ENCODE data around the gene RNF212B. TPM values are rescaled to one million over a fixed set of nuclear protein-coding genes. Genes with fewer than 3 reads are reported as not detected.

The RNF212B gene
- total and polyA plus RNA-seq, 4 donors = 0.06 to 0.51 (median 0.17) TPM; not detected in 1

DNA sequence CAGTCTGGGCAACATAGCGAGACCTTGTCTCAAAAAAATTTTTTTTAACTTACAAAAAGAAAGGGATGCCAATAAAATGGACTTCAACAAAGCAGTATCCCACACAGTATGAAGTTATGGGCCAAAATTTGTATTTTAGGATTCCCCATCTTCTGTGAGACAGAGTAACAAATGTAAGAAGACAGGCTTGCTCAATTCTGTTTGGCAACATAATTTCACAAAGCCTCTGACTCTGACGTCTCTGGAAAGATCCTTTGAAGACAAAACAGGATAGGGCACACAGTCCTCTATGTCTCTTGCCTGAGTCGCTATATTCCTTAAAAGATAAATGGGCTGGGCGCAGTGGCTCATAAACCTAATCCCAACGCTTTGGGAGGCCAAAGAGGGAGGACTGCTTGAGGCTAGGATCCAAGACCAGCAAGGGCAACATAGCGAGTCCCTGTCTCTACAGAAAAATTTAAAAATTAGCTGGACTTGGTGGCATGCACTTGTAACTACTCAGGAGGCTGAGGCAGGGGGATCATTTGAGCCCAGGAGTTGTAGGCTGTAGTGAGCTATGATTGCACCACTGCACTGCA lies 49.3 kb downstream of the RNF212B start:
- Histone ChIP-seq H3K36me3 (ENCODE audit: control insufficient read depth in 4 of 4, insufficient read depth in 3 of 4, low read depth in 1 of 4, low read length in 3 of 4) (no peaks in the 10 kb centered on the region), H3K27me3 (ENCODE audit: control insufficient read depth in 4 of 4, insufficient read depth in 4 of 4, low read length in 3 of 4) (no peaks in the 10 kb centered on the region), H3K4me3 (ENCODE audit: low read depth in 1 of 3, low read length in 3 of 3) (peak overlapping the region; percentile 68 to 92 (median 74)), H3K27ac (ENCODE audit: low read depth in 1 of 2, low read length in 2 of 2) (peak overlapping the region; percentile 93 to 98), H3K4me1 (ENCODE audit: control insufficient read depth in 4 of 4, insufficient read depth in 4 of 4, low read length in 3 of 4) (peaks cover 5 to 17% (median 16%) of the 10 kb centered on the region in 4 donors), H3K9ac (ENCODE audit: low read depth in 1 of 2, low read length in 2 of 2) (peak overlapping the region; percentile 94 to 97), H3K9me3 (ENCODE audit: control insufficient read depth in 4 of 4, low read length in 3 of 4) (no peaks in the 10 kb centered on the region)
- DNase-seq (ENCODE audit: low spot score) = no peak
- TF ChIP-seq JUND (IDR thresholded peaks at IDR 0.05) = no peak
- TF ChIP-seq YY1 (IDR thresholded peaks at IDR 0.05) = no peak
- no peak for TF ChIP-seq GABPA (IDR thresholded peaks at IDR 0.05 in 1 of 2, conservative IDR thresholded peaks at IDR 0.05 in 1 of 2)
- TF ChIP-seq, protein P1, sequence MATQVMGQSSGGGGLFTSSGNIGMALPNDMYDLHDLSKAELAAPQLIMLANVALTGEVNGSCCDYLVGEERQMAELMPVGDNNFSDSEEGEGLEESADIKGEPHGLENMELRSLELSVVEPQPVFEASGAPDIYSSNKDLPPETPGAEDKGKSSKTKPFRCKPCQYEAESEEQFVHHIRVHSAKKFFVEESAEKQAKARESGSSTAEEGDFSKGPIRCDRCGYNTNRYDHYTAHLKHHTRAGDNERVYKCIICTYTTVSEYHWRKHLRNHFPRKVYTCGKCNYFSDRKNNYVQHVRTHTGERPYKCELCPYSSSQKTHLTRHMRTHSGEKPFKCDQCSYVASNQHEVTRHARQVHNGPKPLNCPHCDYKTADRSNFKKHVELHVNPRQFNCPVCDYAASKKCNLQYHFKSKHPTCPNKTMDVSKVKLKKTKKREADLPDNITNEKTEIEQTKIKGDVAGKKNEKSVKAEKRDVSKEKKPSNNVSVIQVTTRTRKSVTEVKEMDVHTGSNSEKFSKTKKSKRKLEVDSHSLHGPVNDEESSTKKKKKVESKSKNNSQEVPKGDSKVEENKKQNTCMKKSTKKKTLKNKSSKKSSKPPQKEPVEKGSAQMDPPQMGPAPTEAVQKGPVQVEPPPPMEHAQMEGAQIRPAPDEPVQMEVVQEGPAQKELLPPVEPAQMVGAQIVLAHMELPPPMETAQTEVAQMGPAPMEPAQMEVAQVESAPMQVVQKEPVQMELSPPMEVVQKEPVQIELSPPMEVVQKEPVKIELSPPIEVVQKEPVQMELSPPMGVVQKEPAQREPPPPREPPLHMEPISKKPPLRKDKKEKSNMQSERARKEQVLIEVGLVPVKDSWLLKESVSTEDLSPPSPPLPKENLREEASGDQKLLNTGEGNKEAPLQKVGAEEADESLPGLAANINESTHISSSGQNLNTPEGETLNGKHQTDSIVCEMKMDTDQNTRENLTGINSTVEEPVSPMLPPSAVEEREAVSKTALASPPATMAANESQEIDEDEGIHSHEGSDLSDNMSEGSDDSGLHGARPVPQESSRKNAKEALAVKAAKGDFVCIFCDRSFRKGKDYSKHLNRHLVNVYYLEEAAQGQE (IDR thresholded peaks at IDR 0.05) = no peak
- TF ChIP-seq HNF4A (conservative IDR thresholded peaks at IDR 0.05) = no peak
- no peak for TF ChIP-seq EGR1 (IDR thresholded peaks at IDR 0.05; ENCODE audit: low read depth in 2 of 2)
- TF ChIP-seq FOXA2 (IDR thresholded peaks at IDR 0.05) = no peak
- TF ChIP-seq SP1 (IDR thresholded peaks at IDR 0.05) = no peak
- no peak for TF ChIP-seq HNF4G (IDR thresholded peaks at IDR 0.05)
- TF ChIP-seq, protein P2, sequence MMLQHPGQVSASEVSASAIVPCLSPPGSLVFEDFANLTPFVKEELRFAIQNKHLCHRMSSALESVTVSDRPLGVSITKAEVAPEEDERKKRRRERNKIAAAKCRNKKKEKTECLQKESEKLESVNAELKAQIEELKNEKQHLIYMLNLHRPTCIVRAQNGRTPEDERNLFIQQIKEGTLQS (IDR thresholded peaks at IDR 0.05) = no peak
- TF ChIP-seq, protein P3, sequence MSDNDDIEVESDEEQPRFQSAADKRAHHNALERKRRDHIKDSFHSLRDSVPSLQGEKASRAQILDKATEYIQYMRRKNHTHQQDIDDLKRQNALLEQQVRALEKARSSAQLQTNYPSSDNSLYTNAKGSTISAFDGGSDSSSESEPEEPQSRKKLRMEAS (IDR thresholded peaks at IDR 0.05) = no peak
- no peak for TF ChIP-seq FOXA1 (IDR thresholded peaks at IDR 0.05)
- no peak for TF ChIP-seq RAD21 (IDR thresholded peaks at IDR 0.05)
- 60% methylated on average over 6 of the region's 6 CpGs for WGBS

DNA sequence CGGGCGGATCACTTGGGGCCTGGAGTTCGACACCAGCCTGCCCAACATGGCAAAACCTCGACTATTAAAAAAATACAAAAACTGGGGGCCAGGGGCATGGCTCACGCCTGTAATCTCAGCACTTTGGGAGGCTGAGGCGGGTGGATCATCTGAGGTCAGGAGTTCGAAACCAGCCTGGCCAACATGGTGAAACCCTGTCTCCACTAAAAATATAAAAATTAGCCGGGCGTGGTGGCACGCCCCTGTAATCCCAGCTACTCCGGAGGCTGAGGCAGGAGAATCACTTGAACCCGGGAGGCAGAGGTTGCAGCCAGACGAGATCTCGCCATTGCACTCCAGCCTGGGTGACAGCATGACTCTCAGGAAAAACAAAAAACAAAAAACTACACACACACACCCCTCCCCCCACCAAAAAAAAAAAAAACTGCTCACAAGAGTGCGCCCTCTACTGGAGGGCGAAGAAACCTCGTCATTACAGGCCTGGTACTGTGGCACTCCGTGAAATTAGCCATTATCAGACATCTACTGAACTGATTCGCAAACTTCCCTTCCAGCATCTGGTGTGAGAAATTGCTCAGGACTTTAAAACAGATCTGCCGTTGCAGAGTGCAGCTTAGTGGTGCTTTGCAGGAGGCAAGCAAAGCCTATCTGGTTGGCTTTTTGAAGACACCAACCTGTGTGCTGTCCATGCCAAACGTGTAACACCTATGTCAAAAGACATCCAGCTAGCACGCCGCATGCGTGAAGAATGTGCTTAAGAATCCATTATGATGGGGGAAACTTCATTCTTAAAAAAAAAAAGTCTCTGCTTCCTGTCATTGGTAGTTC lies 57.2 kb downstream of the RNF212B start:
- peak; percentile 53 for DNase-seq (ENCODE audit: low spot score)
- 35% methylated on average over 24 of the region's 24 CpGs for WGBS
- no peak overlapping the region for H3K27ac ChIP-seq (ENCODE audit: low read depth in 1 of 2, low read length in 2 of 2)

More for the DNA sequence above, 57.2 kb downstream of the RNF212B start:
- no peak overlapping the region for H3K9ac ChIP-seq (ENCODE audit: low read depth in 1 of 2, low read length in 2 of 2)
- peaks cover 0 to 8% (median 4%) of the 10 kb centered on the region in 4 donors for H3K4me1 ChIP-seq (ENCODE audit: control insufficient read depth in 4 of 4, insufficient read depth in 4 of 4, low read length in 3 of 4)
- H3K4me3 ChIP-seq (ENCODE audit: low read depth in 1 of 3, low read length in 3 of 3) = no peak overlapping the region
- no peaks in the 10 kb centered on the region for H3K9me3 ChIP-seq (ENCODE audit: control insufficient read depth in 4 of 4, low read length in 3 of 4)
- peak; percentile 84 for TF ChIP-seq CTCF (IDR thresholded peaks at IDR 0.05; ENCODE audit: low read depth, low read length, missing input control)
- peak; percentile 68 to 79 for TF ChIP-seq RAD21 (IDR thresholded peaks at IDR 0.05)
- no peak for TF ChIP-seq FOXA2 (IDR thresholded peaks at IDR 0.05)
- H3K27me3 ChIP-seq (ENCODE audit: control insufficient read depth in 4 of 4, insufficient read depth in 4 of 4, low read length in 3 of 4) = no peaks in the 10 kb centered on the region
- H3K36me3 ChIP-seq (ENCODE audit: control insufficient read depth in 4 of 4, insufficient read depth in 3 of 4, low read depth in 1 of 4, low read length in 3 of 4) = peaks cover 0 to 5% (median 2%) of the 10 kb centered on the region in 4 donors
